ENCODE results near the gene RPTOR.

DNA sequence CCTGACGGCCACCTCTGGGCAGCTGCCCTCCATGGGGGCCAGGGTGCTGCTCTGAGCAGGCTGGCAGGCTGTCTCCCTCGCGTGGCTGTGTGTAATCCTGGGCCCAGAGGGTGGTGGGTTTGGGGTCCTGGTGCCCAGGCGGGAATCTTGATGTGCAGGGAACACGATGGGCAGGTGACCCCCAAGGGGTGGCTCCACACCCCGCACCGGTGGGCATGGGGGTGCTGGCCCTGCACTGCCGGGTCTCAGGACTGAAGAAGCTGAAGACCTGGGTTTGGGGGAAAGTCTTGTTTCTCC, 455.6 kb downstream of the RPTOR start:
- TF ChIP-seq, protein P1, sequence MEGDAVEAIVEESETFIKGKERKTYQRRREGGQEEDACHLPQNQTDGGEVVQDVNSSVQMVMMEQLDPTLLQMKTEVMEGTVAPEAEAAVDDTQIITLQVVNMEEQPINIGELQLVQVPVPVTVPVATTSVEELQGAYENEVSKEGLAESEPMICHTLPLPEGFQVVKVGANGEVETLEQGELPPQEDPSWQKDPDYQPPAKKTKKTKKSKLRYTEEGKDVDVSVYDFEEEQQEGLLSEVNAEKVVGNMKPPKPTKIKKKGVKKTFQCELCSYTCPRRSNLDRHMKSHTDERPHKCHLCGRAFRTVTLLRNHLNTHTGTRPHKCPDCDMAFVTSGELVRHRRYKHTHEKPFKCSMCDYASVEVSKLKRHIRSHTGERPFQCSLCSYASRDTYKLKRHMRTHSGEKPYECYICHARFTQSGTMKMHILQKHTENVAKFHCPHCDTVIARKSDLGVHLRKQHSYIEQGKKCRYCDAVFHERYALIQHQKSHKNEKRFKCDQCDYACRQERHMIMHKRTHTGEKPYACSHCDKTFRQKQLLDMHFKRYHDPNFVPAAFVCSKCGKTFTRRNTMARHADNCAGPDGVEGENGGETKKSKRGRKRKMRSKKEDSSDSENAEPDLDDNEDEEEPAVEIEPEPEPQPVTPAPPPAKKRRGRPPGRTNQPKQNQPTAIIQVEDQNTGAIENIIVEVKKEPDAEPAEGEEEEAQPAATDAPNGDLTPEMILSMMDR (tag by site-specific recombination; IDR thresholded peaks at IDR 0.05) = no peak
- TF ChIP-seq ZNF747 (tag by site-specific recombination; IDR thresholded peaks at IDR 0.05) (no peak), KLF16 (tag by site-specific recombination; IDR thresholded peaks at IDR 0.05) (no peak)
